Spleen (tissue), 7 donors: ENCODE data around the gene PSMD1.

ENCODE experiments used
- CTCF ChIP-seq, 11 experiments: fragments of 200-600 bp in 7 of 11; fragments of 450-650 bp in 4 of 11; sonication (generic) in 4 of 11; IDR thresholded peaks in 8 of 11; conservative IDR thresholded peaks in 3 of 11; 1 replicate in 7 of 11; 2 replicates in 4 of 11; pipeline versions ENCODE4 v1.4.0 to v1.8.0; 2016 to 2021; ENCODE audit warnings: antibody characterized with exemption in 11 of 11, inconsistent platforms in 4 of 11, mild to moderate bottlenecking in 1 of 11
- POLR2A ChIP-seq, 3 donors: fragments of 450-650 bp; IDR thresholded peaks; one replicate each; pipeline ENCODE4 v1.5.1; 2017; ENCODE audit warnings: antibody characterized with exemption in 3 of 3, mild to moderate bottlenecking in 1 of 3
- donor health status: DM: no; HTN: no; CAD: no; lungs with moderate emphysema.
- donor health status: DM: no; HTN: no; CAD: no.
- donor health status: DM: no; HTN: no; CAD: no.

- TF ChIP-seq POLR2A (IDR thresholded peaks at IDR 0.05) (no peak), CTCF (IDR thresholded peaks at IDR 0.05 in 8 of 11, conservative IDR thresholded peaks at IDR 0.05 in 3 of 11) (no peak)
Observed at GRCh38 chr2:231176066-231176465, 119.4 kb downstream of the PSMD1 start.
